GM12892 (cell line): Measurements from ENCODE around the gene ASS1.

Source experiments
- POLR2A ChIP-seq: IDR thresholded peaks from 2 replicates; pipeline ENCODE4 v1.6.1; 2011; ENCODE audit warnings: low read depth, low read length, control low read depth
- POLR2AphosphoS5 ChIP-seq: IDR thresholded peaks from 2 replicates; pipeline ENCODE4 v1.6.1; 2011; ENCODE audit warnings: low read depth, low read length, control low read depth
- TAF1 ChIP-seq: IDR thresholded peaks from 2 replicates; pipeline ENCODE4 v1.6.1; 2011; ENCODE audit warnings: low read depth, mild to moderate bottlenecking, control low read depth, low read length, borderline replicate concordance

GRCh38 chr9:130419521-130420035 is 25.2 kb upstream of the ASS1 start:
- TF ChIP-seq POLR2AphosphoS5: no peak
- no peak for TF ChIP-seq POLR2A
- no peak for TF ChIP-seq TAF1
